Measurements from ENCODE around the gene IL1RAP. TPM values are rescaled to one million over a fixed set of nuclear protein-coding genes. Genes with fewer than 3 reads are reported as not detected.

The IL1RAP gene
- total RNA-seq, 1 experiment from 2014 or later, result 186 TPM

GRCh38 chr3:190506271-190506670 lies 7.6 kb upstream of the IL1RAP start:
- no TSS peak for BruUV-seq (replicated peaks)
- TF ChIP-seq CTCF (IDR thresholded peaks at IDR 0.05; ENCODE audit: unreplicated experiment), result no peak
- Mint-ChIP-seq H3K27ac (ENCODE audit: unreplicated experiment) (peak overlapping the region; percentile 19), H3K36me3 (ENCODE audit: insufficient read depth, unreplicated experiment) (no peaks in the 10 kb centered on the region), H3K4me1 (ENCODE audit: low read depth, unreplicated experiment) (peaks cover 27% of the 10 kb centered on the region), H3K4me3 (ENCODE audit: low read depth, unreplicated experiment) (no peak overlapping the region), H3K9me3 (ENCODE audit: low read depth, unreplicated experiment) (no peaks in the 10 kb centered on the region), H3K27me3 (ENCODE audit: unreplicated experiment) (no peaks in the 10 kb centered on the region)
- DNase-seq, result no peak
- CTCF ChIA-PET, result interaction anchor here (2.2 kb wide), 1 partner anchor 120 kb away, joined by 6 read pairs; no protein-coding TSS in a partner anchor
- intact Hi-C loops (cut with micrococcal nuclease; ENCODE audit: unreplicated experiment), result no loop called here

- peaks cover 49% of the 10 kb centered on the region for H3K36me3 Mint-ChIP-seq (ENCODE audit: insufficient read depth, unreplicated experiment)
- no peak for TF ChIP-seq CTCF (IDR thresholded peaks at IDR 0.05; ENCODE audit: unreplicated experiment)
- H3K27me3 Mint-ChIP-seq (ENCODE audit: unreplicated experiment), result no peaks in the 10 kb centered on the region
- peak overlapping the region; percentile 90 for H3K27ac Mint-ChIP-seq (ENCODE audit: unreplicated experiment)
- no peaks in the 10 kb centered on the region for H3K9me3 Mint-ChIP-seq (ENCODE audit: low read depth, unreplicated experiment)
- no TSS peak for BruUV-seq (replicated peaks)
- no peak for DNase-seq
- intact Hi-C loops (cut with micrococcal nuclease; ENCODE audit: unreplicated experiment), result loop anchor here (5.0 kb wide), 1 partner anchor 1565 kb away; no protein-coding TSS in a partner anchor
- peaks cover 29% of the 10 kb centered on the region for H3K4me1 Mint-ChIP-seq (ENCODE audit: low read depth, unreplicated experiment)
- CTCF ChIA-PET, result interaction anchor here (1.0 to 2.8 kb wide), 10 partner anchors 8 to 190 kb away, joined by 3 to 14 read pairs (median 7); partner anchors contain the start of gene CLDN1
- peak overlapping the region; percentile 90 for H3K4me3 Mint-ChIP-seq (ENCODE audit: low read depth, unreplicated experiment)
Measured at GRCh38 chr3:190512666-190513065, 1.2 kb upstream of the IL1RAP start.

GRCh38 chr3:190514413-190515153 lies 698 bp downstream of the IL1RAP start:
- intact Hi-C loops (cut with micrococcal nuclease; ENCODE audit: unreplicated experiment), result loop anchor here (1.0 to 5.0 kb wide), 3 partner anchors 57 to 1567 kb away; no protein-coding TSS in a partner anchor
- DNase-seq, result peak; percentile 50
- H3K27ac Mint-ChIP-seq (ENCODE audit: unreplicated experiment), result peak overlapping the region; percentile 90
- H3K36me3 Mint-ChIP-seq (ENCODE audit: insufficient read depth, unreplicated experiment), result peaks cover 69% of the 10 kb centered on the region
- TF ChIP-seq CTCF (IDR thresholded peaks at IDR 0.05; ENCODE audit: unreplicated experiment), result no peak
- no TSS peak for BruUV-seq (replicated peaks)
- peaks cover 48% of the 10 kb centered on the region for H3K4me1 Mint-ChIP-seq (ENCODE audit: low read depth, unreplicated experiment)
- peak overlapping the region; percentile 90 for H3K4me3 Mint-ChIP-seq (ENCODE audit: low read depth, unreplicated experiment)
- no peaks in the 10 kb centered on the region for H3K27me3 Mint-ChIP-seq (ENCODE audit: unreplicated experiment)
- H3K9me3 Mint-ChIP-seq (ENCODE audit: low read depth, unreplicated experiment), result peaks cover 2% of the 10 kb centered on the region
- CTCF ChIA-PET, result interaction anchor here (0.6 to 4.8 kb wide), 17 partner anchors 10 to 517 kb away, joined by 3 to 27 read pairs (median 5); partner anchors contain the start of gene GMNC

- H3K4me1 Mint-ChIP-seq (ENCODE audit: low read depth, unreplicated experiment), result peaks cover 56% of the 10 kb centered on the region
- H3K36me3 Mint-ChIP-seq (ENCODE audit: insufficient read depth, unreplicated experiment), result peaks cover 75% of the 10 kb centered on the region
- H3K27ac Mint-ChIP-seq (ENCODE audit: unreplicated experiment), result peak overlapping the region; percentile 88
- H3K9me3 Mint-ChIP-seq (ENCODE audit: low read depth, unreplicated experiment), result peaks cover 2% of the 10 kb centered on the region
- no peak for DNase-seq
- intact Hi-C loops (cut with micrococcal nuclease; ENCODE audit: unreplicated experiment), result loop anchor here (2.0 to 5.0 kb wide), 6 partner anchors 44 to 199 kb away; partner anchors contain the start of gene TMEM207
- no peaks in the 10 kb centered on the region for H3K27me3 Mint-ChIP-seq (ENCODE audit: unreplicated experiment)
- peak overlapping the region; percentile 90 for H3K4me3 Mint-ChIP-seq (ENCODE audit: low read depth, unreplicated experiment)
- CTCF ChIA-PET, result interaction anchor here (0.9 to 4.8 kb wide), 2 partner anchors 9 to 72 kb away, joined by 4 to 27 read pairs; no protein-coding TSS in a partner anchor
- no TSS peak for BruUV-seq (replicated peaks)
- no peak for TF ChIP-seq CTCF (IDR thresholded peaks at IDR 0.05; ENCODE audit: unreplicated experiment)
Measured at GRCh38 chr3:190516416-190516815, 2.5 kb downstream of the IL1RAP start.
